Natural killer cell (primary cell): ENCODE results near the gene HOXC5. TPM values are rescaled to one million over a fixed set of nuclear protein-coding genes. Genes with fewer than 3 reads are reported as not detected.

Source experiments
- ATAC-seq, 3 donors: fragments of 150-1000 bp in 2 of 3; fragments of 200-7000 bp in 1 of 3; cut with Tn5 transposase; 1 replicate in 1 of 3; 2 replicates in 2 of 3; pipeline ENCODE4 v1.10.0; 2021; ENCODE audit warnings: mild to moderate bottlenecking in 2 of 3, moderate library complexity in 2 of 3
- DNase-seq, 2 donors: peaks; one replicate each; pipeline versions ENCODE4 v3.0.0 to v3.0.0-alpha.2; 2013 to 2021; ENCODE audit warnings: mixed read lengths in 1 of 2
- H3K27ac ChIP-seq: one replicate; pipeline ENCODE4 v1.5.1; 2013; ENCODE audit warnings: mild to moderate bottlenecking, low read length
- H3K27me3 ChIP-seq: one replicate; pipeline ENCODE4 v1.6.1; 2013; ENCODE audit warnings: low read length; ENCODE audit not compliant: control insufficient read depth, insufficient read depth
- H3K36me3 ChIP-seq: one replicate; pipeline ENCODE4 v1.6.1; 2013; ENCODE audit warnings: low read length; ENCODE audit not compliant: control insufficient read depth, insufficient read depth
- H3K4me1 ChIP-seq: one replicate; pipeline ENCODE4 v1.6.1; 2013; ENCODE audit warnings: low read length; ENCODE audit not compliant: control insufficient read depth, insufficient read depth
- H3K4me3 ChIP-seq: one replicate; pipeline ENCODE4 v1.5.1; 2013; ENCODE audit warnings: low read length
- H3K9me3 ChIP-seq: one replicate; pipeline ENCODE4 v1.6.1; 2013; ENCODE audit warnings: low read length; ENCODE audit not compliant: control insufficient read depth, insufficient read depth
- H3K27ac Mint-ChIP-seq, 2 donors: one replicate each; pipeline ENCODE4 v1.8.0; 2022; ENCODE audit warnings: mild to moderate bottlenecking in 2 of 2, mixed read lengths in 2 of 2, moderate library complexity in 1 of 2
- H3K27me3 Mint-ChIP-seq, 2 donors: one replicate each; pipeline ENCODE4 v1.8.0; 2022; ENCODE audit warnings: low read depth in 2 of 2, mixed read lengths in 2 of 2
- H3K36me3 Mint-ChIP-seq: one replicate; pipeline ENCODE4 v1.8.0; 2022; ENCODE audit warnings: mixed read lengths
- H3K4me1 Mint-ChIP-seq, 2 donors: one replicate each; pipeline ENCODE4 v1.8.0; 2022; ENCODE audit warnings: mixed read lengths in 2 of 2
- H3K4me3 Mint-ChIP-seq: one replicate; pipeline ENCODE4 v1.8.0; 2022; ENCODE audit warnings: mild to moderate bottlenecking, moderate library complexity, mixed read lengths
- H3K9me3 Mint-ChIP-seq, 2 donors: one replicate each; pipeline ENCODE4 v1.8.0; 2022; ENCODE audit warnings: mixed read lengths in 2 of 2
- WGBS: methylation state at CpG from one replicate; pipeline ENCODE4 v1.1.7; 2013; ENCODE audit warnings: missing lambda C conversion rate; ENCODE audit not compliant: insufficient coverage; 5-methylcytosine and 5-hydroxymethylcytosine counted together
- intact Hi-C: fragments of 100-400 bp; cut with micrococcal nuclease; formaldehyde crosslinking; loops from one replicate; pipeline ENCODE4 v1.14.2; 2022
- total RNA-seq, 4 donors: library from RNA; stranded (reverse); fragments of 120-200 nt in 1 of 4; gene quantifications; one replicate each; pipeline versions ENCODE4 v1.2.3 to v1.2.4, GENCODE V29; 2013 to 2022
- TF ChIP-seq, protein P1 (sequence below): fragments of 200-600 bp; IDR thresholded peaks from one replicate; pipeline ENCODE4 v1.8.0; 2022; ENCODE audit warnings: antibody characterized with exemption

Gene HOXC5
- total RNA-seq, 3 donors from 2014 or later (not counting 1 experiment from before 2014, with no cell fraction given): 0.20 TPM; not detected in 2

DNA sequence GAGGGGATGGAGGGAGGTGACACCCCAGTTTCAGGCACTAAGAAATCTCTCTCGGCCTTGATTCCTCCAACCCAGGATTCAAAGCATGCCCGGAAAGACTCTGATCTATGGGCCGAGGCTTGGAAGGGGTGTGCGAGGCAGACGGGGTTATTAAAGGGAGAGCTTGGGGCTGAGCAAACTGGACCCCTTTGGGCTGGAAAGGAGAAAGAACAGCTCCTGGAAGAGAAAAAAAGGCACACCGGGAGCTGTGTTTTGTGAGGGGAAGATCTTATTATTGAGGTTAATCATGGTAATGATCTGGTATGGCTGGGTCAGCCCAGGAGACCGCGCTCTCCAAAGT, 15.1 kb downstream of the HOXC5 start:
- Mint-ChIP-seq H3K4me3 (no peak overlapping the region), H3K27me3 (peaks cover 89 to 93% of the 10 kb centered on the region in 2 donors), H3K27ac (no peak overlapping the region), H3K9me3 (no peaks in the 10 kb centered on the region), H3K36me3 (no peaks in the 10 kb centered on the region), H3K4me1 (peaks cover 25 to 43% of the 10 kb centered on the region in 2 donors)
- no peaks in the 10 kb centered on the region for H3K9me3 ChIP-seq
- H3K36me3 ChIP-seq: no peaks in the 10 kb centered on the region
- 26% methylated on average over 6 of the region's 8 CpGs for WGBS
- DNase-seq: no peak
- no peak overlapping the region for H3K27ac ChIP-seq
- intact Hi-C loops: no loop called here
- H3K4me3 ChIP-seq: no peak overlapping the region
- no peak for ATAC-seq
- H3K27me3 ChIP-seq: peaks cover 88% of the 10 kb centered on the region
- peaks cover 42% of the 10 kb centered on the region for H3K4me1 ChIP-seq
- TF ChIP-seq, protein P1, sequence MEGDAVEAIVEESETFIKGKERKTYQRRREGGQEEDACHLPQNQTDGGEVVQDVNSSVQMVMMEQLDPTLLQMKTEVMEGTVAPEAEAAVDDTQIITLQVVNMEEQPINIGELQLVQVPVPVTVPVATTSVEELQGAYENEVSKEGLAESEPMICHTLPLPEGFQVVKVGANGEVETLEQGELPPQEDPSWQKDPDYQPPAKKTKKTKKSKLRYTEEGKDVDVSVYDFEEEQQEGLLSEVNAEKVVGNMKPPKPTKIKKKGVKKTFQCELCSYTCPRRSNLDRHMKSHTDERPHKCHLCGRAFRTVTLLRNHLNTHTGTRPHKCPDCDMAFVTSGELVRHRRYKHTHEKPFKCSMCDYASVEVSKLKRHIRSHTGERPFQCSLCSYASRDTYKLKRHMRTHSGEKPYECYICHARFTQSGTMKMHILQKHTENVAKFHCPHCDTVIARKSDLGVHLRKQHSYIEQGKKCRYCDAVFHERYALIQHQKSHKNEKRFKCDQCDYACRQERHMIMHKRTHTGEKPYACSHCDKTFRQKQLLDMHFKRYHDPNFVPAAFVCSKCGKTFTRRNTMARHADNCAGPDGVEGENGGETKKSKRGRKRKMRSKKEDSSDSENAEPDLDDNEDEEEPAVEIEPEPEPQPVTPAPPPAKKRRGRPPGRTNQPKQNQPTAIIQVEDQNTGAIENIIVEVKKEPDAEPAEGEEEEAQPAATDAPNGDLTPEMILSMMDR: no peak

DNA sequence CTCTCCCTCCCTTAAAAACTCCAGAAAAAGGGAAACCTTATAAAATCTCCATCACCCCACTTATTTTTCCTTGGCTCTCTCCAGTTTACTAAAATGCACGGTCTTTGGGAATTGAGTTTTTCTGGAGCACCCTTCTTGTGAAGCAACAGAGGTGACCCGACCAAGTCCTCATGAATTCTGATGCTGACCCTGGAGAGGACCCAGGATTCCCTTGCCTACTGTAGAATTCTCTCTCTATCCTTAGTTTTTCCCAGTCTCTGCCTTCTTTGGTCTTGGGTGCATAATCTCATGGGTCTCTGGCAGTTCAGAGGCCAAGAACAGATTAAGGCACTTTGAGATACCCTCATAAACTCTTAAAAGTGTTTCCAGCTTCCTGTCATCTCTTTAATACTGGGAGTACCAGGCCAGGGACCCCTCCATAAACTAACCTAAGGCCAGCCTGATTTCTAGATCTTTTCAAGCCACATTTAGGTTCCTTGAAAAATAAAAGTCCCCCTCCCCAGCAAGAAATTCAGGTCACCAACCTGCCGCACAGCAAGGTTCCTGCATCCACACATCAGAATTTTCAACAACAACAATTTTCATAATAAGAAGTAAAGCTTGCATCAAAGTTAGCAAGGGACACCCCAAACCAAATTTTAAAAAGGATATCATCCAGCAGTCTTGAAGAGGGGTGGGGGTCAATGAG, 15.7 kb downstream of the HOXC5 start:
- no peak overlapping the region for H3K27ac Mint-ChIP-seq
- peaks cover 26 to 45% of the 10 kb centered on the region in 2 donors for H3K4me1 Mint-ChIP-seq
- H3K4me3 Mint-ChIP-seq: no peak overlapping the region
- Histone ChIP-seq H3K9me3 (no peaks in the 10 kb centered on the region), H3K27me3 (peaks cover 90% of the 10 kb centered on the region), H3K36me3 (no peaks in the 10 kb centered on the region), H3K4me3 (no peak overlapping the region), H3K27ac (no peak overlapping the region), H3K4me1 (peaks cover 48% of the 10 kb centered on the region)
- TF ChIP-seq, protein P1: no peak
- peaks cover 84 to 87% of the 10 kb centered on the region in 2 donors for H3K27me3 Mint-ChIP-seq
- ATAC-seq (no peak), DNase-seq (no peak)
- H3K9me3 Mint-ChIP-seq: no peaks in the 10 kb centered on the region
- 61% methylated on average over 3 of the region's 3 CpGs for WGBS
- H3K36me3 Mint-ChIP-seq: no peaks in the 10 kb centered on the region
- intact Hi-C loops: no loop called here

DNA sequence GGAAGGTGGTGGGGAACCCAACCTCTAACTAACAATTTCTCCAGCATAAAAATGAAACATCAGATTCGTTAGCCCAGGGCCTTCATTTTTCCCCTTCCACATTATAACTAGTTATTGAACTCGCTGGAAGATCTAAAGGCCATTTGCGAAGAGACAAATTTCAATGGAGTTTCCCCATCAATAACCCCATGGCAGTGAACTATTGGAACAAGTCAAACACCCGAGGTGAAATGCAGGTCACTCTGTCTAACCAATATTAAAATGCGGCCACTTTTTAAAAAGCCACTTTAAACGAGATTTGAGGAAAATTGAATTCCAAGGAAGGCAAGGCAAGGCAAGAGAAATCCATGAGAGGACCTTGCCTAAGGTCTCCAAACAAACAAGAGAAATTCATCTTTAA, 16.3 kb downstream of the HOXC5 start:
- Histone ChIP-seq H3K36me3 (no peaks in the 10 kb centered on the region), H3K27ac (no peak overlapping the region), H3K4me1 (peaks cover 49% of the 10 kb centered on the region), H3K27me3 (peaks cover 87% of the 10 kb centered on the region), H3K9me3 (no peaks in the 10 kb centered on the region), H3K4me3 (no peak overlapping the region)
- intact Hi-C loops: no loop called here
- Mint-ChIP-seq H3K27me3 (peaks cover 81 to 82% of the 10 kb centered on the region in 2 donors), H3K4me3 (no peak overlapping the region), H3K36me3 (no peaks in the 10 kb centered on the region), H3K9me3 (no peaks in the 10 kb centered on the region), H3K4me1 (peaks cover 27 to 47% of the 10 kb centered on the region in 2 donors), H3K27ac (no peak overlapping the region)
- TF ChIP-seq, protein P1: no peak
- 63% methylated on average over 6 of the region's 6 CpGs for WGBS
- ATAC-seq: no peak
- no peak for DNase-seq

DNA sequence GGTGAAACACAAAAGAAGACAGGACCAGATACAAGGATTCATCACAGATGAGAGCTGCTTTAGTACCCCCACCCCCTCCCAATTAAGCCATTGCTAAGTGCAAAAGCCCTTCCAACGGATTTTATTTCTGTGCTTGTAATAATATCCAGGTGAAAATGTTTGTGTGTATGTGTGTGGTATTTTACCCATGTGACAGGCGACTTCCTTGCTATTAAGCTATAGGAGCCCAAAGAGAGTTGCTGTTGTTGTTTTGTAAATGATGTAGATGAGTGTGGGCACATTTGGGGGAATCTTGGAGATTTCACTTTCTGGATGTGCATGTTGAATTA, 17.6 kb downstream of the HOXC5 start:
- Mint-ChIP-seq H3K4me1 (peaks cover 36 to 55% of the 10 kb centered on the region in 2 donors), H3K27ac (peak overlapping the region in 1 of 2 donors; percentile 7), H3K27me3 (peaks cover 75 to 79% of the 10 kb centered on the region in 2 donors), H3K9me3 (no peaks in the 10 kb centered on the region), H3K36me3 (no peaks in the 10 kb centered on the region), H3K4me3 (no peak overlapping the region)
- H3K27ac ChIP-seq: no peak overlapping the region
- TF ChIP-seq, protein P1: no peak
- H3K4me1 ChIP-seq: peaks cover 57% of the 10 kb centered on the region
- H3K9me3 ChIP-seq: no peaks in the 10 kb centered on the region
- H3K27me3 ChIP-seq: peaks cover 81% of the 10 kb centered on the region
- intact Hi-C loops: no loop called here
- 34% methylated on average over 2 of the region's 2 CpGs for WGBS
- no peak overlapping the region for H3K4me3 ChIP-seq
- DNase-seq: no peak
- ATAC-seq: no peak
- no peaks in the 10 kb centered on the region for H3K36me3 ChIP-seq
